GM23338 (cell line): Measurements from ENCODE around the gene BTN2A1. TPM values are rescaled to one million over a fixed set of nuclear protein-coding genes. Genes with fewer than 3 reads are reported as not detected.

Source experiments
- ATAC-seq: fragments of 200-7000 bp; cut with Tn5 transposase; 3 replicates; pipeline ENCODE4 v1.9.1; 2020
- DNase-seq: peaks from one replicate; pipeline ENCODE4 v3.0.0-alpha.2; 2015; ENCODE audit warnings: low spot score
- H2AFZ ChIP-seq: fragments of 200-600 bp; sonication (generic); 2 replicates; pipeline ENCODE4 v1.8.0; 2016; ENCODE audit warnings: antibody characterized with exemption, mild to moderate bottlenecking, moderate library complexity
- H3F3A ChIP-seq: fragments of 200-600 bp; sonication (generic); replicated peaks from 2 replicates; pipeline ENCODE4 v1.8.0; 2017; ENCODE audit warnings: antibody characterized with exemption, mixed run types, low read depth
- H3K27ac ChIP-seq: fragments of 200-600 bp; sonication (generic); 2 replicates; pipeline ENCODE4 v1.6.1; 2016; ENCODE audit warnings: low read depth
- H3K27me3 ChIP-seq: fragments of 200-600 bp; sonication (generic); 2 replicates; pipeline ENCODE4 v1.8.0; 2016; ENCODE audit warnings: mild to moderate bottlenecking, mixed run types, moderate library complexity; ENCODE audit not compliant: insufficient read depth
- H3K36me3 ChIP-seq: fragments of 200-600 bp; sonication (generic); 2 replicates; pipeline ENCODE4 v1.8.0; 2016; ENCODE audit warnings: mild to moderate bottlenecking; ENCODE audit not compliant: insufficient read depth
- H3K4me1 ChIP-seq: fragments of 200-600 bp; sonication (generic); 2 replicates; pipeline ENCODE4 v1.8.0; 2016; ENCODE audit warnings: mild to moderate bottlenecking, moderate library complexity; ENCODE audit not compliant: insufficient read depth
- H3K4me2 ChIP-seq: fragments of 200-600 bp; sonication (generic); 2 replicates; pipeline ENCODE4 v1.7.1; 2017; ENCODE audit warnings: mixed run types
- H3K4me3 ChIP-seq: fragments of 200-600 bp; sonication (generic); 2 replicates; pipeline ENCODE4 v1.6.1; 2016; ENCODE audit warnings: mixed run types
- H3K79me2 ChIP-seq: fragments of 200-600 bp; sonication (generic); replicated peaks from 2 replicates; pipeline ENCODE4 v1.8.0; 2017; ENCODE audit warnings: mild to moderate bottlenecking; ENCODE audit not compliant: insufficient read depth
- H3K9me2 ChIP-seq: fragments of 200-600 bp; sonication (generic); 2 replicates; pipeline ENCODE4 v1.8.0; 2017; ENCODE audit not compliant: insufficient read depth
- H4K20me1 ChIP-seq: fragments of 200-600 bp; sonication (generic); replicated peaks from 2 replicates; pipeline ENCODE4 v1.8.0; 2017; ENCODE audit warnings: mild to moderate bottlenecking; ENCODE audit not compliant: insufficient read depth
- H3K27ac Mint-ChIP-seq: 2 replicates; pipeline ENCODE4 v1.8.0; 2020; ENCODE audit warnings: inconsistent platforms, mild to moderate bottlenecking, moderate library complexity, mixed read lengths
- H3K27me3 Mint-ChIP-seq: 3 replicates; pipeline ENCODE4 v1.8.0; 2022; ENCODE audit warnings: low read depth, mild to moderate bottlenecking, moderate library complexity, mixed read lengths, inconsistent platforms; ENCODE audit not compliant: insufficient read depth, poor library complexity
- H3K36me3 Mint-ChIP-seq: 3 replicates; pipeline ENCODE4 v1.8.0; 2021; ENCODE audit warnings: low read depth, mild to moderate bottlenecking, inconsistent platforms, moderate library complexity, mixed read lengths
- H3K4me1 Mint-ChIP-seq: 3 replicates; pipeline ENCODE4 v1.8.0; 2020; ENCODE audit warnings: mild to moderate bottlenecking, inconsistent platforms, mixed read lengths
- H3K4me3 Mint-ChIP-seq: 3 replicates; pipeline ENCODE4 v1.8.0; 2021; ENCODE audit warnings: moderate library complexity, mild to moderate bottlenecking, inconsistent platforms, mixed read lengths
- H3K9me3 Mint-ChIP-seq: 3 replicates; pipeline ENCODE4 v1.8.0; 2020; ENCODE audit warnings: moderate library complexity, mild to moderate bottlenecking, inconsistent platforms, mixed read lengths
- CREB1 ChIP-seq: fragments of 250-450 bp; sonication (Bioruptor Pico); IDR thresholded peaks from 2 replicates; pipeline ENCODE4 v1.5.0; 2020; ENCODE audit warnings: low read depth, mild to moderate bottlenecking, moderate library complexity
- ETS1 ChIP-seq: IDR thresholded peaks from 2 replicates; pipeline ENCODE4 v1.6.1; 2016; ENCODE audit warnings: antibody characterized with exemption
- EZH2 ChIP-seq: fragments of 200-600 bp; sonication (generic); IDR thresholded peaks from one replicate; pipeline ENCODE4 v1.8.0; 2017; ENCODE audit warnings: antibody characterized with exemption, mild to moderate bottlenecking, low read depth; ENCODE audit not compliant: unreplicated experiment
- EZH2phosphoT487 ChIP-seq: fragments of 200-600 bp; sonication (generic); IDR thresholded peaks from one replicate; pipeline ENCODE4 v1.8.1; 2018; ENCODE audit warnings: antibody characterized with exemption; ENCODE audit not compliant: unreplicated experiment
- JUNB ChIP-seq: IDR thresholded peaks from one replicate; pipeline ENCODE4 v1.6.1; 2016; ENCODE audit warnings: antibody characterized with exemption; ENCODE audit not compliant: unreplicated experiment
- NANOG ChIP-seq: IDR thresholded peaks from 2 replicates; pipeline ENCODE4 v1.6.1; 2016; ENCODE audit warnings: antibody characterized with exemption, borderline replicate concordance
- POLR2AphosphoS5 ChIP-seq: IDR thresholded peaks from 2 replicates; pipeline ENCODE4 v1.6.1; 2016; ENCODE audit warnings: antibody characterized with exemption, low read depth
- STAT1 ChIP-seq: IDR thresholded peaks from one replicate; pipeline ENCODE4 v1.6.1; 2016; ENCODE audit warnings: antibody characterized with exemption; ENCODE audit not compliant: unreplicated experiment
- ZNF114 ChIP-seq: fragments of 250-450 bp; sonication (Bioruptor Pico); IDR thresholded peaks from 2 replicates; pipeline ENCODE4 v1.5.0; 2020; ENCODE audit warnings: mild to moderate bottlenecking, moderate library complexity
- ZNF331 ChIP-seq: fragments of 250-450 bp; sonication (Bioruptor Pico); IDR thresholded peaks from 2 replicates; pipeline ENCODE4 v1.5.0; 2020; ENCODE audit warnings: low read depth, mild to moderate bottlenecking, moderate library complexity
- ZNF462 ChIP-seq: fragments of 250-450 bp; sonication (Bioruptor Pico); IDR thresholded peaks from 2 replicates; pipeline ENCODE4 v1.5.0; 2020; ENCODE audit warnings: mild to moderate bottlenecking, moderate library complexity
- polyA plus RNA-seq: library from polyadenylated mRNA; unstranded; fragments of >200 nt; fragmentation: Nextera tagmentation; extraction: Ambion mirVana; gene quantifications from 2 replicates; pipeline ENCODE4 v1.2.1, GENCODE V29; 2016
- total RNA-seq: library from RNA; depleted of rRNA; stranded (reverse); fragments of >200 nt; shearing (Covaris generic); gene quantifications from 2 replicates; pipeline ENCODE4 v1.2.3, GENCODE V29; 2014
- TF ChIP-seq, protein P1 (sequence below), 2 experiments: fragments of 200-600 bp in 1 of 2; sonication (generic) in 1 of 2; conservative IDR thresholded peaks; 2 replicates each; pipeline versions ENCODE4 v1.5.1 to v1.6.1; 2016 to 2017; ENCODE audit warnings: antibody characterized with exemption in 2 of 2, low read depth in 2 of 2, mild to moderate bottlenecking in 2 of 2, moderate library complexity in 1 of 2
- TF ChIP-seq, protein P2 (sequence below): IDR thresholded peaks from one replicate; pipeline ENCODE4 v1.6.1; 2018; ENCODE audit warnings: antibody characterized with exemption; ENCODE audit not compliant: unreplicated experiment

Gene BTN2A1
- total and polyA plus RNA-seq, 2 experiments from 2014 or later: 6.3 to 7.0 TPM

- no peak overlapping the region for H3K4me3 Mint-ChIP-seq
- Histone ChIP-seq H3K27me3 (no peaks in the 10 kb centered on the region), H3K36me3 (no peaks in the 10 kb centered on the region), H3K27ac (no peak overlapping the region), H3K79me2 (no peaks in the 10 kb centered on the region), H3K4me2 (no peak overlapping the region), H3K9me2 (peaks cover 4% of the 10 kb centered on the region; the same call in 1 of the 2 replicates), H3K4me1 (no peaks in the 10 kb centered on the region), H3K4me3 (no peak overlapping the region), H2AFZ (no peak overlapping the region), H3F3A (no peaks in the 10 kb centered on the region), H4K20me1 (no peaks in the 10 kb centered on the region)
- TF ChIP-seq NANOG (no peak), ZNF462 (CRISPR knock-in tag) (no peak), ZNF331 (CRISPR knock-in tag) (no peak), JUNB (no peak), EZH2 (no peak), EZH2phosphoT487 (no peak), STAT1 (no peak), CREB1 (CRISPR knock-in tag) (no peak), ZNF114 (CRISPR knock-in tag) (no peak), ETS1 (no peak), POLR2AphosphoS5 (no peak)
- TF ChIP-seq, protein P1, sequence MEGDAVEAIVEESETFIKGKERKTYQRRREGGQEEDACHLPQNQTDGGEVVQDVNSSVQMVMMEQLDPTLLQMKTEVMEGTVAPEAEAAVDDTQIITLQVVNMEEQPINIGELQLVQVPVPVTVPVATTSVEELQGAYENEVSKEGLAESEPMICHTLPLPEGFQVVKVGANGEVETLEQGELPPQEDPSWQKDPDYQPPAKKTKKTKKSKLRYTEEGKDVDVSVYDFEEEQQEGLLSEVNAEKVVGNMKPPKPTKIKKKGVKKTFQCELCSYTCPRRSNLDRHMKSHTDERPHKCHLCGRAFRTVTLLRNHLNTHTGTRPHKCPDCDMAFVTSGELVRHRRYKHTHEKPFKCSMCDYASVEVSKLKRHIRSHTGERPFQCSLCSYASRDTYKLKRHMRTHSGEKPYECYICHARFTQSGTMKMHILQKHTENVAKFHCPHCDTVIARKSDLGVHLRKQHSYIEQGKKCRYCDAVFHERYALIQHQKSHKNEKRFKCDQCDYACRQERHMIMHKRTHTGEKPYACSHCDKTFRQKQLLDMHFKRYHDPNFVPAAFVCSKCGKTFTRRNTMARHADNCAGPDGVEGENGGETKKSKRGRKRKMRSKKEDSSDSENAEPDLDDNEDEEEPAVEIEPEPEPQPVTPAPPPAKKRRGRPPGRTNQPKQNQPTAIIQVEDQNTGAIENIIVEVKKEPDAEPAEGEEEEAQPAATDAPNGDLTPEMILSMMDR (conservative IDR thresholded peaks at IDR 0.05; ENCODE audit: low read depth in 2 of 2): no peak
- TF ChIP-seq, protein P2, sequence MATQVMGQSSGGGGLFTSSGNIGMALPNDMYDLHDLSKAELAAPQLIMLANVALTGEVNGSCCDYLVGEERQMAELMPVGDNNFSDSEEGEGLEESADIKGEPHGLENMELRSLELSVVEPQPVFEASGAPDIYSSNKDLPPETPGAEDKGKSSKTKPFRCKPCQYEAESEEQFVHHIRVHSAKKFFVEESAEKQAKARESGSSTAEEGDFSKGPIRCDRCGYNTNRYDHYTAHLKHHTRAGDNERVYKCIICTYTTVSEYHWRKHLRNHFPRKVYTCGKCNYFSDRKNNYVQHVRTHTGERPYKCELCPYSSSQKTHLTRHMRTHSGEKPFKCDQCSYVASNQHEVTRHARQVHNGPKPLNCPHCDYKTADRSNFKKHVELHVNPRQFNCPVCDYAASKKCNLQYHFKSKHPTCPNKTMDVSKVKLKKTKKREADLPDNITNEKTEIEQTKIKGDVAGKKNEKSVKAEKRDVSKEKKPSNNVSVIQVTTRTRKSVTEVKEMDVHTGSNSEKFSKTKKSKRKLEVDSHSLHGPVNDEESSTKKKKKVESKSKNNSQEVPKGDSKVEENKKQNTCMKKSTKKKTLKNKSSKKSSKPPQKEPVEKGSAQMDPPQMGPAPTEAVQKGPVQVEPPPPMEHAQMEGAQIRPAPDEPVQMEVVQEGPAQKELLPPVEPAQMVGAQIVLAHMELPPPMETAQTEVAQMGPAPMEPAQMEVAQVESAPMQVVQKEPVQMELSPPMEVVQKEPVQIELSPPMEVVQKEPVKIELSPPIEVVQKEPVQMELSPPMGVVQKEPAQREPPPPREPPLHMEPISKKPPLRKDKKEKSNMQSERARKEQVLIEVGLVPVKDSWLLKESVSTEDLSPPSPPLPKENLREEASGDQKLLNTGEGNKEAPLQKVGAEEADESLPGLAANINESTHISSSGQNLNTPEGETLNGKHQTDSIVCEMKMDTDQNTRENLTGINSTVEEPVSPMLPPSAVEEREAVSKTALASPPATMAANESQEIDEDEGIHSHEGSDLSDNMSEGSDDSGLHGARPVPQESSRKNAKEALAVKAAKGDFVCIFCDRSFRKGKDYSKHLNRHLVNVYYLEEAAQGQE: no peak
- no peaks in the 10 kb centered on the region for H3K9me3 Mint-ChIP-seq
- H3K27me3 Mint-ChIP-seq: no peaks in the 10 kb centered on the region
- no peaks in the 10 kb centered on the region for H3K4me1 Mint-ChIP-seq
- no peak for DNase-seq
- ATAC-seq: no peak
- H3K27ac Mint-ChIP-seq: no peak overlapping the region
- H3K36me3 Mint-ChIP-seq: no peaks in the 10 kb centered on the region
These were observed 16.8 kb upstream of the BTN2A1 start for GRCh38 chr6:26440977-26441358.
